Memory B cell (primary cell): ENCODE data around the gene CARD9.

Experiments
- ATAC-seq: fragments of 150-1000 bp; cut with Tn5 transposase; 2 replicates; pipeline ENCODE4 v1.10.0; 2021; ENCODE audit warnings: low read depth, mild to moderate bottlenecking, moderate library complexity
- DNase-seq, 2 donors: peaks; one replicate each; pipeline ENCODE4 v3.0.0; 2022; ENCODE audit warnings: low spot score in 2 of 2
- H3K27ac Mint-ChIP-seq: one replicate; pipeline ENCODE4 v1.8.0; 2022; ENCODE audit warnings: mild to moderate bottlenecking, moderate library complexity, mixed read lengths
- H3K27me3 Mint-ChIP-seq: one replicate; pipeline ENCODE4 v1.8.0; 2022; ENCODE audit warnings: mixed read lengths
- H3K36me3 Mint-ChIP-seq: one replicate; pipeline ENCODE4 v1.8.0; 2022; ENCODE audit warnings: mild to moderate bottlenecking, mixed read lengths
- H3K4me1 Mint-ChIP-seq: one replicate; pipeline ENCODE4 v1.8.0; 2022; ENCODE audit warnings: mixed read lengths
- H3K4me3 Mint-ChIP-seq: one replicate; pipeline ENCODE4 v1.8.0; 2022; ENCODE audit warnings: mild to moderate bottlenecking, moderate library complexity, mixed read lengths
- H3K9me3 Mint-ChIP-seq: one replicate; pipeline ENCODE4 v1.8.0; 2022; ENCODE audit warnings: mixed read lengths

CARD9 gene

GRCh38 chr9:136338511-136338910, 35.0 kb downstream of the CARD9 start:
- Mint-ChIP-seq H3K36me3 (no peaks in the 10 kb centered on the region), H3K9me3 (no peaks in the 10 kb centered on the region), H3K4me1 (no peaks in the 10 kb centered on the region), H3K27ac (no peak overlapping the region), H3K4me3 (no peak overlapping the region), H3K27me3 (peaks cover 4% of the 10 kb centered on the region)
- DNase-seq = no peak
- no peak for ATAC-seq

DNA sequence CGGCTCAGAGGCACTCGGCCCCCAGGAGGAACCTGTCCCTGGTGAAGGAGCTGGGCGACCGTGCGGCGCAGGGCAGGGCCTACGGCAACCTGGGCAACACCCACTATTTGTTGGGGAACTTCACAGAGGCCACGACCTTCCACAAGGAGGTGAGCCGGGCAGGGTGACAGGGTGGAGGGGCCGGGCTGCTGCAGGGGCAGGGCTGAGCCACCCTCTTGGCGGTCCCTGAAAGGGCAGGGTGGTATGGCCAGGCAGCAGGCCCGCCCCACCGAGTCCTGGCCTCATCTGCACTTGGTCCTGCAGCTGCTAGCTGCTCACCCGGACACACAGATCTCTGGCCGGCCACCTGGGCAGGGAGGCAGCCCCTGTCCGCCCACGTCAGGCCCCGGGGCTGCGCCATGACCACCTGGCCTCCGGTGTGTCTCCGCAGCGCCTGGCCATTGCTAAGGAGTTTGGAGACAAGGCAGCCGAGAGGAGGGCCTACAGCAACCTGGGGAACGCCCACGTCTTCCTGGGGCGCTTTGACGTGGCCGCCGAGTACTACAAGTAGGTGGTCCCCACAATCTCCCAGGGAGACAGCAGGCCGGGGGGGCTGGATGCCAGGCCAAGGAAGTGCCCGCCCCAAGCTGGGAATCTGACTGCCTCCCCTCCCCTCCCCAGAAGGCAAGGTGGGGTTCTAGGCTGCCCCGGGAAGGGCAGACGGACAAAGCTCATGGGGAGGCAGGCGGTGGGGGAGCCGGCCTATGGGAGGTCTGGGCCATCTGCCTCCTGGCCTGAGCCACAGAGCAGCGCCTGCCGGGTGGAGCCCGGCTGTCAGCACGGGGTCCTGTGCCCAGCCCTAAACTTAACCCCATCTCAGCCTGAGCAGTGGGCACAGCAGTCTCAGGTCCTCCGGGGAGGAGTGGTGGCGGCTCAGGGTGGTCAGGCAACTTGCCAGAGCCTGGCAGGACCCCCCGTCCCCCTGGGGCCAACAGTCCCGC, 35.8 kb downstream of the CARD9 start:
- H3K9me3 Mint-ChIP-seq = no peaks in the 10 kb centered on the region
- ATAC-seq (no peak), DNase-seq (no peak)
- peaks cover 4% of the 10 kb centered on the region for H3K27me3 Mint-ChIP-seq
- H3K4me3 Mint-ChIP-seq = no peak overlapping the region
- no peak overlapping the region for H3K27ac Mint-ChIP-seq
- no peaks in the 10 kb centered on the region for H3K36me3 Mint-ChIP-seq
- H3K4me1 Mint-ChIP-seq = no peaks in the 10 kb centered on the region

DNA sequence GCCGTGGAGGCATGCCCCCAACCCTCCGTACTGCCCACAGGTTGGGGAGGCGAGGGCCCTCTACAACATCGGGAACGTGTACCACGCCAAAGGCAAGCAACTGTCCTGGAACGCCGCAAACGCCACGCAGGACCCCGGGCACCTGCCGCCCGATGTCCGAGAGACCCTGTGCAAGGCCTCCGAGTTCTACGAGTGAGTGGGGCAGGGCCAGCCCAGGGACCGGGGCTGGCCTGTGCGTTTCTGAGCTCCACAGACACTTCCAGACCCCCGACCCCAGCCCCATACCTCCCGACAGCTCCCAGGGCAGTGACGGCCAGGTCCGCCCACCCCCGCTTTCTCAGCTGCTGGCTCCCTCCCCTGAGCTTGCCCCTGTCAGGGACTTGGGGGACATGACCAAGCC, 36.6 kb downstream of the CARD9 start:
- Mint-ChIP-seq H3K4me3 (no peak overlapping the region), H3K27me3 (peaks cover 4% of the 10 kb centered on the region), H3K4me1 (no peaks in the 10 kb centered on the region), H3K9me3 (no peaks in the 10 kb centered on the region), H3K27ac (no peak overlapping the region), H3K36me3 (no peaks in the 10 kb centered on the region)
- no peak for DNase-seq
- ATAC-seq = no peak

GRCh38 chr9:136336156-136336870, 37.2 kb downstream of the CARD9 start:
- no peak for ATAC-seq
- H3K9me3 Mint-ChIP-seq = no peaks in the 10 kb centered on the region
- H3K27ac Mint-ChIP-seq = no peak overlapping the region
- H3K36me3 Mint-ChIP-seq = no peaks in the 10 kb centered on the region
- peaks cover 4% of the 10 kb centered on the region for H3K27me3 Mint-ChIP-seq
- H3K4me3 Mint-ChIP-seq = no peak overlapping the region
- DNase-seq = no peak
- no peaks in the 10 kb centered on the region for H3K4me1 Mint-ChIP-seq

GRCh38 chr9:136335296-136336155, 37.9 kb downstream of the CARD9 start:
- DNase-seq = no peak
- Mint-ChIP-seq H3K9me3 (no peaks in the 10 kb centered on the region), H3K27ac (no peak overlapping the region), H3K36me3 (no peaks in the 10 kb centered on the region), H3K4me3 (no peak overlapping the region), H3K27me3 (peaks cover 4% of the 10 kb centered on the region), H3K4me1 (no peaks in the 10 kb centered on the region)
- no peak for ATAC-seq

GRCh38 chr9:136334541-136334940, 38.9 kb downstream of the CARD9 start:
- no peaks in the 10 kb centered on the region for H3K36me3 Mint-ChIP-seq
- ATAC-seq = no peak

GRCh38 chr9:136333486-136333885, 40.0 kb downstream of the CARD9 start:
- Mint-ChIP-seq H3K4me1 (peaks cover 2% of the 10 kb centered on the region), H3K27ac (no peak overlapping the region), H3K36me3 (no peaks in the 10 kb centered on the region), H3K9me3 (no peaks in the 10 kb centered on the region), H3K4me3 (no peak overlapping the region), H3K27me3 (peaks cover 7% of the 10 kb centered on the region)
- DNase-seq (no peak), ATAC-seq (no peak)

More at GRCh38 chr9:136334541-136334940, 38.9 kb downstream of the CARD9 start:
- Mint-ChIP-seq H3K9me3 (no peaks in the 10 kb centered on the region), H3K4me1 (no peaks in the 10 kb centered on the region), H3K4me3 (no peak overlapping the region), H3K27me3 (peaks cover 5% of the 10 kb centered on the region), H3K27ac (no peak overlapping the region)
- DNase-seq = no peak

DNA sequence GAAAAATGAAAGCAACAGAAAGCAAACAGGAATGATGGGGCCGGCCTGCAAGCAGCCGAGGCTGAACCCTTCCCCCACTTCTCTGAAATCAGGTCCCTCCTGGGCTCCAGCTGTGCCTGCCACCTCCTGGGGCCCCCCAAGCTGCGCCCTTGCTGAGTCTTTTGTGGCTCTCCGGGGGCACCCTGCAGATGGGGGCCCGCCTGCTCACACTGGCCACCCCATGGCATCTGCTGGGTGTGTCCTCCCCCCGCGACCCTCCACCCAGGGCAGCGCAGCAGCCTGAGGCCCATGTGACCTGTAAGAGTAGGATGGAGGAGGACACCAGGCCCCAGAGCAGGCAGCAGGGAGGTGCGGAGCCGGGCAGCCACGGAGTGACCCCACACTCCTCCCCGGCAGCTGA, 40.4 kb downstream of the CARD9 start:
- Mint-ChIP-seq H3K27ac (no peak overlapping the region), H3K36me3 (no peaks in the 10 kb centered on the region), H3K4me3 (no peak overlapping the region), H3K4me1 (peaks cover 2% of the 10 kb centered on the region), H3K9me3 (no peaks in the 10 kb centered on the region), H3K27me3 (peaks cover 7% of the 10 kb centered on the region)
- DNase-seq (no peak), ATAC-seq (no peak)

DNA sequence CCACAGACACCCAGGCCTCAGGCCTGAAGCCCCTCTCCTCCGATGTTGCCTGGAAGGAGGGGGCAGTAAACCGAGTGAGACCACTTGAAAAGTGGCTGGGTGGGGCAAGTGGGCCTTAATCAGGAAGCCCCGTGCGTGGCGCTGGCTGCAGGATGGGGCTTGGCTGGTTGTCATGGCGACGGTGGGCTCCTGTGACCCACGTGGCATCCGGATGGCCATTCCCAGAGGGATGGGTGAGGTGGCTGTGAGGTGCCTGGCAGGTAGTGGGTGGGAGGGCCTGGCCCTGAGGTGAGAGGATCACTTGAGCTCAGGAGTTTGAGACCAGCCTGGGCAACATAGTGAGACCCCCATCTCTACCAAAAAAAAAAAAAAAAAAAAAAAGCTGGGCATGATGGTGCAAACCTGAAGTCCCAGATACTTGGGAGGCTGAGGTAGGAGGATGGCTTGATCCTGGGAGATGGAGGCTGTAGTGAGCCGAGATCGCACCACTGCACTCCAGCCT, 40.9 kb downstream of the CARD9 start:
- Mint-ChIP-seq H3K9me3 (no peaks in the 10 kb centered on the region), H3K4me3 (no peak overlapping the region), H3K4me1 (peaks cover 2% of the 10 kb centered on the region), H3K36me3 (no peaks in the 10 kb centered on the region), H3K27me3 (peaks cover 7% of the 10 kb centered on the region), H3K27ac (no peak overlapping the region)
- DNase-seq = no peak
- ATAC-seq = no peak

- DNase-seq = no peak
- H3K9me3 Mint-ChIP-seq = no peaks in the 10 kb centered on the region
- no peak overlapping the region for H3K27ac Mint-ChIP-seq
- peaks cover 7% of the 10 kb centered on the region for H3K27me3 Mint-ChIP-seq
- no peak for ATAC-seq
- H3K4me1 Mint-ChIP-seq = peaks cover 3% of the 10 kb centered on the region
- H3K36me3 Mint-ChIP-seq = no peaks in the 10 kb centered on the region
- H3K4me3 Mint-ChIP-seq = no peak overlapping the region
Measured at GRCh38 chr9:136331556-136332481, 41.6 kb downstream of the CARD9 start.

DNA sequence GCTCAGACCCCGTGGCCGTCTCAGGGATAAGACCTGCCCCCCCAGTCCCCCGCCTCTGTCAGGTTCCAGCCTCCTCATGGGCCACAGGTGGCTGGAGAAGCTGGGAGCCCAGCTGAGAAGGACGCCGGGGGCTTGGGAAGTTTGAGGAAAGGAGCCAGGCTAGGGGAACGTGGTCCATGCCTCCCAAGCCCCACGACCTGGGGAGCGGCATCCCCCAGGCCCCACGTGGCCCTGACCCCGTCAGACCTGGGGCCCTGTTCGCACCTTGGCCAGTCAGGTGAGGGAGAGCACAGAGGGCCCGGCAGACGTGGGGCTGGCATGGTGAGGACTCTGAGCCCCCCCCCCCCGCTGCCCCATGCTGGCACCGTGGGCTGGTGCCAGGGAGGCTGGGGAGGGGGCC, 42.4 kb downstream of the CARD9 start:
- peaks cover 4% of the 10 kb centered on the region for H3K4me1 Mint-ChIP-seq
- H3K36me3 Mint-ChIP-seq = no peaks in the 10 kb centered on the region
- H3K4me3 Mint-ChIP-seq = no peak overlapping the region
- peaks cover 7% of the 10 kb centered on the region for H3K27me3 Mint-ChIP-seq
- no peaks in the 10 kb centered on the region for H3K9me3 Mint-ChIP-seq
- ATAC-seq (no peak), DNase-seq (no peak)
- H3K27ac Mint-ChIP-seq = no peak overlapping the region

DNA sequence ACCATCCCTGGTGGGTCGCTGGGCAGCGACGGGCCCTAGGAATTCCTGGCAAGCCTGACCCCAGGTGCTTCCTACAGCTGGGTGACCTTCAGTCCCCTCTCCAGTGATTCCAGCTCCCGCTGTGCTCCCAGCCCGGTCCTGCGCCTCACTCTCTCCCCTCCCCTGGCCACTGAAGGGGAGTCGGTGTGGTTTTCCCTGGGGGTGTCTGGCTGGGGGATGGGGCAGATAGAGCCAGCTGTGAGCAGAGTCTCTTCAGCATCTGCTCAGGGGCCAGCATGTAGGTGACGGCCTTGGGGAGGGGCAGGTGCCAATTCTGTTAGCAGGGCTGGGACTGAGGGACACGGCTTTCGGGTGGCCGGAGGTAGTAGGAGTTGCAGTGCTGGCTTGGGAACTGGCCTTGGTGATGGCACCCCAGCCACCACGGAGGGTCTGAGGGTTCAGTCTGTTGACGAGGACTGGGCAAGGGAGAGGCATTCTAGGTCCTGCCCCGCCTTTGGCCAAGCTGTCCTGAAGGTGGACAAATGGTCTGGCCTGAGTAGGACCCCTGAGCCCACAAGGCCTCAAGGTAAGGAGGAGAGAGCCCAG, 43.0 kb downstream of the CARD9 start:
- Mint-ChIP-seq H3K4me3 (no peak overlapping the region), H3K4me1 (peaks cover 4% of the 10 kb centered on the region), H3K27ac (no peak overlapping the region), H3K36me3 (no peaks in the 10 kb centered on the region), H3K9me3 (no peaks in the 10 kb centered on the region), H3K27me3 (peaks cover 7% of the 10 kb centered on the region)
- ATAC-seq = no peak
- DNase-seq = no peak
